HG03097 (cell line): ENCODE results near the gene CXXC4.

Source experiments
- ATAC-seq: cut with Tn5 transposase; IDR thresholded peaks from one replicate; pipeline ENCODE4 v1.9.1; 2021; ENCODE audit not compliant: unreplicated experiment, low FRiP score

CXXC4 gene

GRCh38 chr4:104424475-104424941, 70.2 kb downstream of the CXXC4 start:
- no peak for ATAC-seq

DNA sequence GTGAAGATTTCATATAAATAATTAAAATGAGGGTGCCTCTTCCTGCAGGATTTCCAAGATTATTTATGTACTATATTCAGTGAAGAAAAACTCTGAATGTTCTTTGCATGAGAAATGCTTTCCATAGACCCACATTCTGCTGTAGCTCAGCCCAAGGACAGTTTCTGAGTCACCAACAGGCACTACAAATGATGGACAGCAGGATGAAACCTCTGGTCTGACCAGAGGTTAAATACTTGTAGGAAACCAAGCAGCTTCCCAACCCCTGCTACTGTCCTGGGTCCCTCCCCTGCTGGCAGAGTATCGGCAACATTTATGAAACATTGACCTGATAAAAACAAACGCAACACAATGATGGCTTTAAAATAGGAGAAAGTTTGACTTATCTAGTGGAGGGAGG, 73.1 kb downstream of the CXXC4 start:
- no peak for ATAC-seq

- ATAC-seq, result no peak
These were observed 73.9 kb downstream of the CXXC4 start for GRCh38 chr4:104420766-104421165.
